NCI-H2196 treated with DMSO at 0.1 percent for 48 hours (cell line): Measurements from ENCODE around the gene HADH.
"Not testable (repeated sequence)": the region's sequence is repeated elsewhere in the genome, so short reads cannot be mapped to it uniquely, and the experiment has no call there.

ENCODE experiments used
- DNase-seq: peaks from one replicate; lab custom pipeline; 2025; ENCODE audit not compliant: unreplicated experiment; lab: John Stamatoyannopoulos, UW

HADH gene

DNA sequence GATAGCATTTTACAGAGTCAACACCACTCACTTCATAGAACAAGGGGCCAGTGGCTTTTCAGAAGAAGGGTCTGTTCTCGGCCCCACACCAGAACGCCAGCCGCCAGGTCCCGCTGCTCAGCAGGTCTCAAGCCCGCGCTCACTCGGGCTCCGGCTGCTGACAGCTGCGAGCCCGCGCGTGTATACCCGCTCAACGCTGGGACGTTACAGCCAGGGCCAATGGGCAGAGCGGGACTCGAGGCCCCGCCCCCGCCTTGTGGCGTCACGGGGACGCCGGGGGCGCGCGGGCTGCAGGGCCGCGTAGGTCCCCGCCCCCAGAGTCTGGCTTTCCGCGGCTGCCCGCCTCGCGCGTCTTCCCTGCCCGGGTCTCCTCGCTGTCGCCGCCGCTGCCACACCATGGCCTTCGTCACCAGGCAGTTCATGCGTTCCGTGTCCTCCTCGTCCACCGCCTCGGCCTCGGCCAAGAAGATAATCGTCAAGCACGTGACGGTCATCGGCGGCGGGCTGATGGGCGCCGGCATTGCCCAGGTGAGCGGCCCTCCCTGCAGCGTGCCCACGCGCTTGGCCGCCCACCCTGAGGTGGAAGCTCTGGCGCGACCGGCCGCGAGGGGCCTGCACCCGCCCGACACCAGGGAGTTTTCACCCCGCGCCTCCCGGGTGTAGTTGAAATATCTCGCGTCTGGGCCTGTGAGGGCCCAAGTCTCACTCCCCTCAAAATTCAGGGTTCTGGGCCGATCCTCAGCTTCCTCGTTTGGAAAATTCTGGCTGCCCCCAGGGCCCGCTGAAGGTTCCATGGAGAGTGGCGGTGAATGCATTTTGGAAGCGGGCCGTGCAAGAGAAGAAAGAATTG is at the start of gene HADH:
TSS of gene HADH (plus strand) at position 353 of the 850 bp plus-strand sequence. CDS start at position 397, 44 bp downstream.
- peak; percentile 47 for DNase-seq

DNA sequence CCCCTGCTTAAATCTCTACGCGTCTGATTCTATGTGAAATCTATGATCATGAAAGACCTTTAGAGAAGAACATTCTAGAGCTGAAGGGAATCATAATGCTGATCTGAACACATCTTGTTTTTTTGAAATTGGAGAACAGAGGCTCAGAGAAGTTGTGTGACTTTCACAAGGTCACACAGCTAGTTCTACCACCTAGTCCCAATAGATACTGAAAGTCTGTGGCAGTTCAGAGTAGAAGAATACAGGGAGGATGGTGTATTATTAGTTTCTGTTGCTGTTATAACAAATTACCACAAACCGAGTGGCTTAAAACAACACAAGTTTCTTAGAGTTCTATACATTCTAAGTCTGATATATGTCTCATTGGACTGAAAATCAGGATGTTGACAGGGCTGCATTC is 43.9 kb upstream of the HADH start:
- DNase-seq = no peak

DNA sequence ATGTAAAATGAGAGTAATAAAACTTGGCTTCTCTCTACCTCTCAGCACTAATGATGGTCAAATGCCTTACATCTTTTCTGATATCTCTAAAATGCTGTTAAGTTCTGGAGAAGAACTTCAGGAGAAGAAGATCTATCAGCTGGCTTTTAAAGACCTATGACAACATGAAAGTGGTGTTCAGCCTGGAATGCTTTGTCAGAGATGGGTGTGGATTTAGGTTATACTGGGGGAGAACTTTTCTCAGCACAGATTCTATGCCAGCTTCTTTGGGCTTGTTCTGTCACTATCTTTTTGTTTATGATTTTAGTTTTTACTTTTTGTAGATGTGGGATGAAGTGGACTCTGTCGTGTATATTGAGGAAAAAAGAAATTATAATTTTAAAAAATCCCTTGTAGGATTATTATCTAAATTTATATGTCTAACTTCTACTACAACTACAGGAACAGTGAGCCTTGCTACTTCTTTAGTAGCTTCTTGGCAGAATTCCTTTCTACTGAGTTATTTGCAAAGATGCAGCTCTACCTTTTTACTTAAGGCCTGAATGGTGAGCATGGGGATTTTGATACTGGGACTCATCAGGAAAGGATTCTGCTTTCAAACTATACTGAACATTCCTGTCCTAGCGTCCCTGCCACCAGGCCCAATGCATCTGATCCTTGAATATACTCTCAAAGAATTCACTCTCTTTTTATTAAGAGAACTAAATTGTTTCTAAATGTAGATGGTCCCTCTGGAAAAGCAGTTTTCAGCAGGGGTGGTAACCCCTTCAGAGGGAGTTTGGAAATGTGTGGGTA is 38.7 kb upstream of the HADH start:
- DNase-seq = no peak

DNA sequence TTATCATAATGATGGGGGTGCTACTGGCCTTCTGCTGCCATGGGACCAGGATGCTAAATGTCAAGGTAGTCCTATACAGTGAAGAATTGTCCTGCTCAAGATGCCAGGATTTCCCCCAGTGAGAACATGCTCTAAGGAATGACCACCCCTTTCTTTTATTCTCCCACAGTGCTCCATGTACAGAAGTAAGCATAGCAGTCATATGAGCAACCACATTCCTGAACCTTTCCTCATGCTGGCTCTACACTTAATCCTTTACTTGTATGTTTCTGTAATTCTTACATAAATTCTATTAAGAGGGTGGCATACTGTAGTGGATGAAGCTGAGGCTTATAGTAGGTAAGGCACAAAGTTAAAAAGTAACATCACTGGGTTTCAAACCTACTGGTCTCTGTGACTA is 38.1 kb upstream of the HADH start:
- no peak for DNase-seq

DNA sequence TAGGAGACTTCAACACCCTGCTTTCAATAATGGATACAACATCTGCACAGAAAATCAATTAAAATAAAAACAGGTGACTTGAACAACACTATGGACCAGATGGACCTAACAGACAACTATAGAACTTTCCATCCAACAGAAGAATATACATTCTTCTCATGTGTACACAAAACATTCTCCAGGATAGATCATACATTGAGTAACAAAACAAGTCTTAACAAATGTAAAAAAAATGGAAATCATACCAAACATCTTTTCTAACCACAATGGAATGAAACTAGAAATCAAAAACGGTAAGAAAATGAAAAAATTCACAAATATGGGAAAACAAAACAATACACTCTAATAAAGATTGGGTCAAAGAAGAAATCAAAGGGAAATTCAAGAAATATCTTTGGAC is 33.7 kb upstream of the HADH start:
- DNase-seq = no peak

DNA sequence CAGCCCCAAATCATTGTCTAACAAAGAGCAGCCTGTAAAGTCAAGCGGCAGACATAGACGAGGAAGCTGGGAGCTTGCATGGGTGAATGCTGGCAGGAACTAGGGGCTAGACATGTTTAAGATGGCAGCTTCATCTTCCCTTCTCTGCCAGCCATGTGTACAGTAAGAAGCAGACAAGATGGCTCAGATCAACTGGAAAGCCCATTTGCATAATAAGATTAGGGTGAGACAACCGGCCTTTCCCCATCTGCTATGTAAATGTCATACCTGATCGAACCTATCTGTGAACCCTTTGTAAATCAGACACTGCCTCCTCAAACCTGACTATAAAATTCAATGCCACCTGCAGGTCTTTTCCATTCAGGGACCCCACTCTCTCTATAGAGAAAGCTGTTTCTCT is 22.8 kb upstream of the HADH start:
- no peak for DNase-seq

DNA sequence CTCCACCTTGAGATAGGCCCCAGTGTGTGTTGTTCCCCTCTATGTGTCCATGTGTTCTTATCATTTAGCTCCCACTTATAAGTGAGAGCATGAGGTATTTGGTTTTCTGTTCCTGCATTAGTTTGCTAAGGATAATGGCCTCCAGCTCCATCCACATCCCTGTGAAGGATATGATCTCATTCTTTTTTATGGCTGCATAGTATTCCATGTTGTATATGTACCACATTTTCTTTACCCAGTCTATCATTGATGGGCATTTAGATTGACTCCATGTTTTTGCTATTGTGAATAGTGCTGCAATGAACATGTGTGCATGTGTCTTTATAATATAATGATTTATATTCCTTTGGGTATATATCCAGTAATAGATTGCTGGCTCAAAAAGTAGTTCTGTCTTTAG is 22.2 kb upstream of the HADH start:
- not testable (repeated sequence) for DNase-seq

DNA sequence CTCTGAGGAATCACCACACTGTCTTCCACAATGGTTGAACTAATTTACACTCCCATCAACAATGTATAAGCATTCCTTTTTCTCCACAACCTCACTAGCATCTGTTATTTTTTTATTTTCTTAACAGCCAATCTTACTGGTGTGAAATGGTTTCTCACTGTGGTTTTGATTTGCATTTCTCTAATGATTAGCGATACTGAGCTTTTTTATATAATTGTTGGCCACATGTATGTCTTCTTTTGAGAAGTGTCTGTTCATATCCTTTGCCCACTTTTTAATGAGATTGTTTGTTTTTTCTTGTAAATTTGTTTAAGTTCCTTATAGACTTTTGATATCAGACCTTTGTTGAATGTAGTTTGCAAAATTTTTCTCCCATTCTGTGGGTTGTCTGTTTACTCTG is 21.8 kb upstream of the HADH start:
- not testable (repeated sequence) for DNase-seq

DNA sequence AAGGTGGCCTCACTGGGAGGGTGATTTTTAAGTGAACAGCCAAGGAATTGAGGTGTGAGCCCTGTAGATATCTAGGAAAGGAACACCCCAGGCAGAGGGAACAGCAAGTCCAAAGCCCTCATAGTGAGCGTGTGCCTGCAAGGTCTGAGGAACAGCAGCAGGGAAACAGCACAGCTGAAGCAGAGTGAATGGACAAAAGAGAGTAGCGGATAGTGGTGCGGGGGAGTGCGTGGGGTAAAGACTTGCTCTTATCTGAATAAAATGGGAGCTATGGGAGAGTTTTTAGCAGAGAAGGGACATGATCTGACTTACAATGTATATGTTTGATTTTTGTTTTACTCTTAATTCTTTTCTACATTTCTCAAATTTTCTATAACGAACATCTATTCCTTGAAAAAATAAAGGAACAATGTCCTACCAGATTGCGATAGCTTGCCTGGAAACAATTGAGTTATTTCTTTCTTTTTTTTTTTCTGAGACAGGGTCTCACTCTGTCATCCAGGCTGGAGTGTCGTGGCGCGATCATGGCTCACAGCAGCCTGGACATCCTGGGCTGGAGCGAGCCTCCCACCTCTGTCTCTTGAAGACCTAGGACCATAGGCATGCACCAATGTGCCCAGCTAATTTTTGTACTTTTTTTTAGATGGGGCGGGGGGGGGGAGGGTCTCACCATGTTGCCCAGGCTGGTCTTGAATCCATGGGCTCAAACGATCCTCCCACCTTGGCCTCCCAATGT is 19.5 kb upstream of the HADH start:
- no peak for DNase-seq

DNA sequence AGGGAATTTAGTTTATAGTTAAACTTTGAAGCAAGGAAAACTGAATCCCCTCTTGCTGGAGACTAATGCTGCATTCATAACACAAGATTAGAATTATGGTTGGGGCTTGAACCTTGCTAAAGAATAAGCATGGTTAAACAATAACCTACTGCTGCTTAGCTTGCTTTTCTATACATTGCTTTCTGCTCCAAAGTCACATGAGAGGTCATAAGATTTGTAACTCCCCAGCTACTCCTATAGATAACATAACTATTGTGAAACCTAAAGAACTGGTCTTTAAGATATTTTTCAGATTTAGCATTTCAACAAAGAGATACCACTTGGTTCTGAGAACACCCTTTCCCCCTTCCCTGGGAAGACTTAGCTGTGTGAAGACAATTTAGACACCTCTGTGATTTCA is 17.1 kb upstream of the HADH start:
- DNase-seq = no peak

DNA sequence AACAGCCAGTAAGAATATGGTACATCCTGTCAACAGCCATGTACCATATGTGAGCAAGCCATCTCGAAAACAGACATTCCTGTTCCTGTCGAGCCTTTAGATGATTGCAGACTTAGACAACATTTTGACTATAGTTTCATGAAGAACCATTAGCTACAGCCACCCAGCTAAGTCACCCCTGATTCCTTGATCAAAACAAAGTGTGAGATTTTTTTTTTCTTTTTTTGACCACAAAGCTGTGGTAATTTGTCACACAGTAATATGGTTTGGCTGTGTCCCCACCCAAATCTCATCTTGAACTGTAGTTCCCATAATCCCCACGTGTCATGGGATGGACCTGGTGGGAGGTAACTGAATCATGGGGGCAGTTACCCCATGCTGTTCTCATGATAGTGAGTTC is 15.2 kb upstream of the HADH start:
- DNase-seq = no peak

DNA sequence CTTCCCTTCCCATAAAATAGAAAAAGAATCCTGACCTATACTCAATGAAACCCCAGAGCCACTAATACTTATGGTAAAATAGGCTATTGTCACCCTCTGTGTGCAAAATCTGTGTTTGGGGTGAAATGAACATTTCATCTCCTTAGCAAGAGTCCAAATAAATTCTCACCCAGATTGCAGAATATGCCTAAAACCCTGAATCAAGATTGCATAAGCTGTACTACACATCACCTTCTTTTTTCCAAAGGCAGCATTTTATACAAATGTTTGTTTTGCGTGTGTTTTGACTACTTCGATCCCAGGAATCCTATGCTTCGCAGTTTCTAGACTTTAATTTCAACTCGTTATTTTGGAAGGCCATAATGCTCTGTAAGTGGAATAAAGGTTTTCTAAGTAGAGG is 12.2 kb upstream of the HADH start:
- DNase-seq = no peak

DNA sequence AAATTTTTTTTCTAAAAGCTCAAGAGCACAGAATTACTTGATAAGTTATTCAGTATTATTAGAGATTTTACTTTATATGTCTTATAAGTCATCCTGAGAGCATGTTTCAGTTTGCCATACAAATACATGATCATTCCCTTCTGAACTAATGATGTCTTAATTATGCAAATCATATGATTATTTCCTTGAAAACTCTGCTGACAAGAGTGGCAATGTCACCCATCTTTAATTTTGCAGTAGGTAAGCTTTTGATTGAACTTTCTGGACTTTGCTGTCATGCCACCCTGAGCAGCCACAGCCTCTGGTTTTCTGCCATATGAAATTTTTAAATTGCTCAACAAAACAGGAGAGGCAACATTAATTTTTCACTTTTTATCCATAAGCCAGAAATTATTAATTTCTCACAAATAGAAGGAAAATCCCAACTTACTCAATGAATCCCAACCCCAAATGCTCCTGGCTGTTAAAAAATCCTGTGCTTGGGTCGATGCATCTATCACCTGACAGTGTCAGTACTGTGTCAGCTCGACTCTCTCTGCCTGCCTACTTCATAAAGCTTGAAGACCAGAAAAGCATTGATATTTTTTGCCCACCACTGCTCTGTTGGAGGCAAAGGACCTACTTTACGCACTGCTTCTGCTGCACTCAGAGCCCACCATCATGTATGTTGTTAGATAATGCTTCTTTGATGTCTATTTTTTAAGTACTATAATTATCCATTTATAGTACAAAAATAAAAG is 11.6 kb upstream of the HADH start:
- no peak for DNase-seq

DNA sequence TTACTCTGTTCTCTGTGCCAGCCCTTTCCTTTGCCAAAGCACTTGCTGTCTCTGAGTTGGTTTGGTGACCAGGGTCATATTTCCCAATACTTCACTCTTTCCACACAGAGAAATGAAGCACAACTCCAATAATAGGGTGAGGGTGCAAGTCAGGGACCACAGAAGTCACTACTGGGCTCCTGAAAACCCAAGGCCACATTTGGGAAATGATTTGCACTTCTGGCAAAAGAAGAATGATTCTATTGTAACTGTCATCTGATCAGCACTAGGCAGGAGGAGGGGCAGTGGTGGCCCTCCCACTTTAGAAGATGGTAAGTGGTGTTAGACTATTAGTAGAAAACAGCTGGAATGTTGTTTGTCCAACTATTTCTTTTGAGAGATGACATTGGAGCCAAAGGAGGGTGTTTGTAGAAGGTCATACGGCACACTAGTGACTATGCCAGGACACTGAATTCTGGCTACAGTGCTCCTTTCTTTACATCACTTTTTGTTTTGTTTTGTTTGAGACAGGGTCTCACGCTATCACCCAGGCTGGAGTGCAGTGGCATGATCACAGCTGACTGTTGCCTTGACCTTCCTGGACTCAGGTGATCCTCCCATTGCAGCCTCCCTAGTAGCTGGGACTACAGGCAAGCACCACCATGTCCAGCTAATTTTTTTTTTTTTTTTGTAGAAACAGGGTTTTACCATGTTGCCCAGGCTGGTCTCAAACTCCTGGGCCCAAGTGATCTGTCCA is 10.8 kb upstream of the HADH start:
- DNase-seq = no peak

DNA sequence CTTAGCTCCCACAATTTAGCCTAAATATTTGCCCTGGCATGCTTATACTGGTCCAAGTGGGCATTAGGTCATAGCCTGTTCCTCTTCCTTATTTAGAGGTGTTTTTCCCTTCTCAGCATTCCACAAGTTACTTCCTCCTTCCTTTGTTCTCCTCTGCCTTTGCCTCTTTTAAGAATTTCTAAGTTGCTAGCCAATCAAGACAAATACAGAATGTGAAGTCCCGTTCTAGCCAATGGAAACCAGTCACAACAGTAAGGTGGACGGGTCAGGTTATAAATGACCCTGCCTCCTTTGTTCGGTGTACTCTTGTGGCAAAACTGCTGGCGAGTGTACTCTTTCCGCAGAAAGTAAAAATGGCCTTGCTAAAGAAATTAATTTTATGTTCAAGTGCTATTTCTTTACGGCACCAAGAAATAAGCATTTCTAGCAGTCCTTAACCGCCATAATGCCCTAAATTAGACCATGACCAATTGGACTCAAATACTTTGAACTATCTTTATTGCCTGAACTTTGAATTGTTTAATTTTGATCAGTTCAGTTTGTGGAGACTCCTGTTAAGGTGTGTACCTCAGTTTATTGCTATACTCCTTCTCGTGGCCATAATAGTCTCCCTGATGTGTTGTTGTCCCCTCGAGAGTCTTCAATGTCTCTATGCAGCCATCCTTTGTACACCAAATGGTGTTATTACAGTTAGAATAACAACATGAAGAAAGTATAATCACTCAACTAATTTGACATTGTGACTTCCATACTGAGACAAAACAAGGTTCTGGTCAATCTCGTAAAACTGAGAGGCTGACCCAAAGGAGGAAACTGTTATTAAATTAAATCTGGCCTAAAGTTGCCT is 1.6 kb upstream of the HADH start:
- DNase-seq = no peak

DNA sequence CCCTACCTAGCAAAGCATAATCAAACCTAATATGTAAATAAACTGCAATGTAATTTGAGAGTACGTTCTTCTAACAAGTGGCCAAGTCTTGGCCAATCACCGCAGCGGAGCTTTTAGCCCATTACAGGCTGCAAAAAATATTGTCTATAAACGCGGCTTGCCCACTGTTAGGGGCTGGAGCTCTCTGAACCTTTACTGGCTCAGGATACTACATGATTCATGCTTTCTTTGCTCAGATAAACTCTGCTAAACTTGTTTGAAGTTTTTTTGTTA is 990 bp upstream of the HADH start:
- no peak for DNase-seq

DNA sequence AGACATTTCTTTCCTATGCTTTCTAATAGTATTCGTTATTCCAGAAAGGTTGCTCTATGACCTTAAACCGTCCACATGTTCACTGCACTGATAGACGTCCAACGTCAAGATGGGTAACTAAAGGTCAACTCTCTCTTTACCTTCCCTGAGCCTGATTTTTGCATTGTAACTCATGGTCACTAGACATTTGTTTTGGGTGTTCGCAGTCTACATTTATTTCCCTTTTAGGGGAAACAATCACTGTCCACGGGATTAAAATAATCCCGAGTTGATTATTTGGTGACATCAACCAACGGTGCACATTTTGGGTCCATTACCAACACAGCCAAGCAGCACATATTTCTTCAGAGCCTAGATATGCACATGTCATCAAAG is 540 bp upstream of the HADH start:
- no peak for DNase-seq

DNA sequence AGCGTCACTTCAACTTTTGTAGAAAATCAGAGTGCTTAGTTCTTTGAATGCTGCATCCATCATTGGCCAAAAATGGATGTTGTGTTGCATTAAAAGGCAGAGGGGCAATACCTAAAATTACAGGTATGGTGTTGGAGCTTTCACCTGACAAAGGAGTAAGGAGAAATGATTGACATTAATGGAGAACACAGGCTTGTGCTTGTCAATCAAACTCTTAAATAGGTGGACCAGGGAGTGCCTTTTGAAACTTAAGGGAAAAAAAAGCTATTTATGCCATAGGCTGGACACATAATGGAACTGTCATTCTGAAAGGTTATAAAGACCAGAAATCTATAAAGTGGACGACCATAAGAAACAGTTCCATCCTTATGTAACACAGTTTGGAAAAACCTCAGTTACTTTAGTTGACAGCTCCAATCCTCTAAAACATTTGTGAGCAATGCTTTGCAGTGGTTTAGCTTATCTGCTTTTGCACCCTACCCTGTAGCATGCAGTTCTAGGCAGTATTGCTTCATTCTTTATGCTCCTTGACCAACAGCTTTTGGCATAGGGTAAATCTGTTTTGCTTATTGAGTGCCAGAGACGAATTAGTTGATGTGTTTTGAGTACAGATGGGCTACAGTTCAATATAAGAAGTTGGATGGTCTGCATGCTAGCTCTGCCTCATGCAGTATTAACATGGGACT is 2.4 kb downstream of the HADH start:
- DNase-seq = no peak

DNA sequence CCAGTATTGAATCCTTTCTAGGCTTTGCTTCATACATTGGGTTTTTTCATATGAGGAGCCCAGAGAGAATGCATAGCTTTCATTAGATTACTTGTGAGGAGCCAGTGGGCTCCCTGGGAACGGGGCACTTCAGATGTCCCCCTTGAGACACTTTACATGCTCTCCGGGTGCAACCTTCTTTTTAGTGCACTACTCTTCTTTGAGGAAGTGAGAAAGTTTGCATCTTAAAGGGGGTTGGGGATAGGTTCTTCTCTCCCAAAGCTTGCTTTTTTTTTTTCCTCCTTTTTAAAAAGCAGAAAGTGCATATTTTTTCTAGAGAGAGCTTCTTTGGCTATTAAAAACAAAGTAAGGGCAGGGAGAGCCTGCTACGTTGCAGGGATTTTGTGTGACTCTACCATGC is 4.3 kb downstream of the HADH start:
- no peak for DNase-seq
